Measurements from ENCODE around the gene NKX3-2. TPM values are rescaled to one million over a fixed set of nuclear protein-coding genes. Genes with fewer than 3 reads are reported as not detected.
A peak's percentile ranks its signal among the peaks of the same experiment; 100 is the strongest.

NKX3-2 gene
- total RNA-seq, 1 donor from 2014 or later, result 4.5 TPM

DNA sequence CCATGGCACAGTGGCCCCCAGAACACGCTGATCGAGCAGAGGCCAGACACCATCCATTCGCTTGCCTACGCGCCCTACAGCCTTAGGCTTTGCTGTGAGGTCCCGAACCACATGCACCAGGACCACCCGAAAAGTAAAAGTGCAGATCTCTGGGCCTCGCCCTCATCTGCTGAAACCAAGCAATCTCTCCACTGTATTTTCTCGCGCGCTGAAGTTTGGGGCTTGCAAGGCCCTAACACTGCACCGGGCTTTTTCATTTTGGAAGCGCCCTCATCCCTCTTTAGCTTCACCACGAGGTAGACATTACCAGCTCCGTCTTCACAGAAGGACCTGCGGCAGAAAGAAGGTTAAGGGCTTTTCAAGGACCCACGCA lies 21.2 kb downstream of the NKX3-2 start:
- TF ChIP-seq, protein P1, sequence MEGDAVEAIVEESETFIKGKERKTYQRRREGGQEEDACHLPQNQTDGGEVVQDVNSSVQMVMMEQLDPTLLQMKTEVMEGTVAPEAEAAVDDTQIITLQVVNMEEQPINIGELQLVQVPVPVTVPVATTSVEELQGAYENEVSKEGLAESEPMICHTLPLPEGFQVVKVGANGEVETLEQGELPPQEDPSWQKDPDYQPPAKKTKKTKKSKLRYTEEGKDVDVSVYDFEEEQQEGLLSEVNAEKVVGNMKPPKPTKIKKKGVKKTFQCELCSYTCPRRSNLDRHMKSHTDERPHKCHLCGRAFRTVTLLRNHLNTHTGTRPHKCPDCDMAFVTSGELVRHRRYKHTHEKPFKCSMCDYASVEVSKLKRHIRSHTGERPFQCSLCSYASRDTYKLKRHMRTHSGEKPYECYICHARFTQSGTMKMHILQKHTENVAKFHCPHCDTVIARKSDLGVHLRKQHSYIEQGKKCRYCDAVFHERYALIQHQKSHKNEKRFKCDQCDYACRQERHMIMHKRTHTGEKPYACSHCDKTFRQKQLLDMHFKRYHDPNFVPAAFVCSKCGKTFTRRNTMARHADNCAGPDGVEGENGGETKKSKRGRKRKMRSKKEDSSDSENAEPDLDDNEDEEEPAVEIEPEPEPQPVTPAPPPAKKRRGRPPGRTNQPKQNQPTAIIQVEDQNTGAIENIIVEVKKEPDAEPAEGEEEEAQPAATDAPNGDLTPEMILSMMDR (IDR thresholded peaks at IDR 0.05; ENCODE audit: unreplicated experiment), result no peak
- Mint-ChIP-seq H3K4me1 (ENCODE audit: unreplicated experiment) (peaks cover 9% of the 10 kb centered on the region), H3K27me3 (ENCODE audit: unreplicated experiment) (no peaks in the 10 kb centered on the region), H3K27ac (ENCODE audit: unreplicated experiment) (no peak overlapping the region), H3K9me3 (ENCODE audit: unreplicated experiment) (no peaks in the 10 kb centered on the region), H3K36me3 (ENCODE audit: low read depth, unreplicated experiment) (peaks cover 3% of the 10 kb centered on the region), H3K4me3 (ENCODE audit: unreplicated experiment) (no peak overlapping the region)
- no peak for DNase-seq (ENCODE audit: low spot score)

DNA sequence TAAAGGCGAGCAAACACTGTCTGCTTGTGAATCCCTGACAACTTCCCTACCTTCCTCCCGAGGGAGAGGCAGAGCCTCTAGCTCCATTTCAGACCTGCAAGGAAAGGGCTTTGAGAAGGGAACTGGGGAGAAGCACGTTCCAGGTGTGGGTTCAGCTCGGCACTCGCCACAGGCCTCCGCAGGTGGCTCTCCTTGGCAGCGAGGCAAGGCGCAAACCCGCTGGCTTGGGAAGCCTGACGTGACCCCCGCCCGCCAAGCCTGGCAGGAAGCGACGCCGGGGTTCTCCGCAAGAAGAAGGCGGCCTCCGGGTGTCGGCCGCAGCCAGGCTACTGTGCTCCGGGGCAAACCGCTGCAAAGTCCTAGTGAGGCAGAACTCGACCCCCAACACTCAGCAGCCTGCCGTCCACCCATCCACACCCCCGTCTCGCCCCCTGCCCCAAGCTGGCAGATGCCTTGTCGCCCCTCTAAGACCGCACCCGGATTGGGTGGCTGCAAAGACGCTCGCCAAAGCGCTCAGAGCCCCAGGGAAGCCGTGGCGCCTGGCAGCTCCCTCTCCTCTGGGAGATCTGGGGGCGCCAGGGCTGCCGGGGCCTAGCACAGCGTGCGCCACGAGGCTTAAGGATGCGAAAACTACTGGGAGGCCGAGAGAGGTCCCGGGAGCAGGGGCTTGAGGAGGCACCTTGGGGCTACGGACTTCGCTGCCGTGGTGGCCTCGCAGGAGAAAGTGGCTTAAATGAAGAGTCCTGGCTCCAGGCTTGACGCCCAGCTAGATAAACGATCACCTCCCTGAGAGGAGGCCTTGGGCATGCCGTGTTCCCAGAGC lies 21.8 kb downstream of the NKX3-2 start:
- Mint-ChIP-seq H3K4me3 (ENCODE audit: unreplicated experiment) (no peak overlapping the region), H3K4me1 (ENCODE audit: unreplicated experiment) (peaks cover 9% of the 10 kb centered on the region), H3K27ac (ENCODE audit: unreplicated experiment) (peak overlapping the region; percentile 52), H3K9me3 (ENCODE audit: unreplicated experiment) (no peaks in the 10 kb centered on the region), H3K36me3 (ENCODE audit: low read depth, unreplicated experiment) (peaks cover 3% of the 10 kb centered on the region), H3K27me3 (ENCODE audit: unreplicated experiment) (no peaks in the 10 kb centered on the region)
- TF ChIP-seq, protein P1 (IDR thresholded peaks at IDR 0.05; ENCODE audit: unreplicated experiment), result no peak
- no peak for DNase-seq (ENCODE audit: low spot score)

DNA sequence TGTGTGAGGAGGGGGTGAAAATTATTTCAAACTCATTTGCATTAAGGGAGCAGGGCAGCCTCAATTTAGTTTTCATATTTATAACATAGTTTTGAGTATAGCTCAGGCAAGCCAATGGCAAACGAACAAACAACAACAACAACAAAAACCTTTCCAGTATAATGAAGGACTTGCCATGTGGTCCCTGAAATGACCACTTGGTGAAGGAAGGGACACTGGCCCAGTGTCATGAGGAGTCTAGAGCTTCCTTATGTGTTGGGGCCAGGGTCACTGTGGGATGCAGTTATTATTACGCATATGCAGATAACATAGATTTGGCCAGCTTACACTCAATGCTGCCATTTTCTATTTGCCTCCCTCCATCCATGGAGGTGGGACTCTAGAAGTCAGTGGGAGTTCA lies 23.3 kb downstream of the NKX3-2 start:
- TF ChIP-seq, protein P1 (IDR thresholded peaks at IDR 0.05; ENCODE audit: unreplicated experiment), result no peak
- Mint-ChIP-seq H3K27me3 (ENCODE audit: unreplicated experiment) (no peaks in the 10 kb centered on the region), H3K4me1 (ENCODE audit: unreplicated experiment) (peaks cover 8% of the 10 kb centered on the region), H3K9me3 (ENCODE audit: unreplicated experiment) (no peaks in the 10 kb centered on the region), H3K36me3 (ENCODE audit: low read depth, unreplicated experiment) (peaks cover 3% of the 10 kb centered on the region), H3K4me3 (ENCODE audit: unreplicated experiment) (no peak overlapping the region), H3K27ac (ENCODE audit: unreplicated experiment) (no peak overlapping the region)
- no peak for DNase-seq (ENCODE audit: low spot score)

DNA sequence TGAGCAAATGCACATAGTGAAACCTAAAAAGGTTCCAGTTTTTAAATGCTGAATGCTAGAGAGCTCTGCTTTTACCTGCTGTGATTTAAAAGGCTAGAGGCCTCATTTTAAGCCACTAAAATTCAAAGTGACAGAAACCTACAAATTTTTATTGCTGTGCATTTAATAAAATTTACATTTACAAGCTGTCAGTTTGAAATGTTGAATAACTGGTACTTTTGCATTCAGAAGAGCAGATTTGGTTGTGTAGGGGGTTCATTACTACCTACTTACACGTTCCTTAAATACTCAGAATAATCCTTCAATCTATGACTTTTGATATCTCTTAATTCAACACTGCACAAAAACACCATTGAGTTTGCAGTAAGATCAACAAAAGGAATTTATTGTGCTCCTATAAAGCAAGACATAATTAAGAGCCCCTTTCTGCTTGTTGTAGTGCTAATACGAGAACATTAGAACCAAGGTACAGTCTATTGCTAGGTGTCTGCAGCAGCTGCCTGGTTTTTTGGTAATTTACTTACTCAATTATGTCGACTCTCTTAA lies 27.9 kb downstream of the NKX3-2 start:
- no peaks in the 10 kb centered on the region for H3K27me3 Mint-ChIP-seq (ENCODE audit: unreplicated experiment)
- TF ChIP-seq, protein P1 (IDR thresholded peaks at IDR 0.05; ENCODE audit: unreplicated experiment), result no peak

DNA sequence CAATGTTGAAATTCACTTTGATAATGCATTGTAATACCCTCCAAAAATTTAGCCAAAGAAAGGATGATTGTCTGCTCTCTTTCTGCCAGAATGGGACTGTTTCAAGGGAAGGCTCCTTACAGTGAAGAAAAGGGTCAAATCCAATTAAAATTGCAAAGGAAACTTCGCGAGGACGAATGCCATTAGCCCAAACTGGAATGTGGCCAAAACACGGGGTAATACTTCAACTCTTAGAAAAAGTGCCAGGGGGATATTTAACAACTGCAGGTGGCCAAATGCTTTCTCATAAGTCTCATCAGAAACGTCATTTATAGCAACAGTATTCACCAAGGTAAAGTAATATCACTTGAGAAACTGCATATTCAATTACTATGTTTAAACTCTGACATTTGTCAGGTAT lies 29.0 kb downstream of the NKX3-2 start:
- Mint-ChIP-seq H3K4me3 (ENCODE audit: unreplicated experiment) (no peak overlapping the region), H3K36me3 (ENCODE audit: low read depth, unreplicated experiment) (no peaks in the 10 kb centered on the region), H3K27me3 (ENCODE audit: unreplicated experiment) (no peaks in the 10 kb centered on the region), H3K9me3 (ENCODE audit: unreplicated experiment) (no peaks in the 10 kb centered on the region), H3K27ac (ENCODE audit: unreplicated experiment) (no peak overlapping the region), H3K4me1 (ENCODE audit: unreplicated experiment) (peaks cover 10% of the 10 kb centered on the region)
- no peak for DNase-seq (ENCODE audit: low spot score)
- TF ChIP-seq, protein P1 (IDR thresholded peaks at IDR 0.05; ENCODE audit: unreplicated experiment), result no peak

More for the DNA sequence above, 27.9 kb downstream of the NKX3-2 start:
- no peak overlapping the region for H3K27ac Mint-ChIP-seq (ENCODE audit: unreplicated experiment)
- H3K9me3 Mint-ChIP-seq (ENCODE audit: unreplicated experiment), result no peaks in the 10 kb centered on the region
- peaks cover 10% of the 10 kb centered on the region for H3K4me1 Mint-ChIP-seq (ENCODE audit: unreplicated experiment)
- no peak for DNase-seq (ENCODE audit: low spot score)
- H3K4me3 Mint-ChIP-seq (ENCODE audit: unreplicated experiment), result no peak overlapping the region
- H3K36me3 Mint-ChIP-seq (ENCODE audit: low read depth, unreplicated experiment), result no peaks in the 10 kb centered on the region

Data from endothelial cell (in vitro differentiated cells).